DMS53 (cell line): ENCODE results near the gene IFIT1B.
"Not testable (repeated sequence)": the region's sequence is repeated elsewhere in the genome, so short reads cannot be mapped to it uniquely, and the experiment has no call there.

Experiments
- DNase-seq: peaks from one replicate; lab custom pipeline; 2025; lab: John Stamatoyannopoulos, UW

IFIT1B gene

GRCh38 chr10:89377705-89378637, at the start of gene IFIT1B:
Gene IFIT1B, plus strand, starts transcription at chr10:89378056. Its CDS starts 80 bp downstream, at chr10:89378136.
- peak; percentile 4 for DNase-seq

GRCh38 chr10:89329151-89329550, 48.7 kb upstream of the IFIT1B start:
- DNase-seq: no peak

- DNase-seq: peak; percentile 5
Observed at GRCh38 chr10:89330014-89330413, 47.8 kb upstream of the IFIT1B start.

GRCh38 chr10:89330537-89331212, 47.2 kb upstream of the IFIT1B start:
- DNase-seq: no peak

GRCh38 chr10:89331487-89332122, 46.3 kb upstream of the IFIT1B start:
- not testable (repeated sequence) for DNase-seq

GRCh38 chr10:89332123-89332633, 45.7 kb upstream of the IFIT1B start:
- peak; percentile 61 for DNase-seq

GRCh38 chr10:89335226-89335625, 42.6 kb upstream of the IFIT1B start:
- peak; percentile 57 for DNase-seq

GRCh38 chr10:89336241-89336640, 41.6 kb upstream of the IFIT1B start:
- DNase-seq: no peak

GRCh38 chr10:89337484-89337883, 40.4 kb upstream of the IFIT1B start:
- peak; percentile 82 for DNase-seq

- no peak for DNase-seq
Observed at GRCh38 chr10:89338713-89339112, 39.1 kb upstream of the IFIT1B start.

- DNase-seq: no peak
Observed at GRCh38 chr10:89339875-89340274, 38.0 kb upstream of the IFIT1B start.

- DNase-seq: no peak
Observed at GRCh38 chr10:89341649-89342048, 36.2 kb upstream of the IFIT1B start.

- no peak for DNase-seq
Observed at GRCh38 chr10:89342206-89342958, 35.5 kb upstream of the IFIT1B start.

GRCh38 chr10:89343089-89343767, 34.6 kb upstream of the IFIT1B start:
- no peak for DNase-seq

GRCh38 chr10:89344156-89344555, 33.7 kb upstream of the IFIT1B start:
- no peak for DNase-seq

GRCh38 chr10:89345367-89346000, 32.4 kb upstream of the IFIT1B start:
- DNase-seq: no peak

- no peak for DNase-seq
Observed at GRCh38 chr10:89346405-89347254, 31.2 kb upstream of the IFIT1B start.

GRCh38 chr10:89347701-89348457, 30.0 kb upstream of the IFIT1B start:
- DNase-seq: no peak

GRCh38 chr10:89348481-89348880, 29.4 kb upstream of the IFIT1B start:
- DNase-seq: no peak
